ENCODE data around the gene BICC1.
"Not testable (repeated sequence)": the region's sequence is repeated elsewhere in the genome, so short reads cannot be mapped to it uniquely, and the experiment has no call there.

Gene BICC1

GRCh38 chr10:58857251-58857805 is 344.7 kb downstream of the BICC1 start:
- DNase-seq (ENCODE audit: low read depth in 2 of 2): no peak

- not testable (repeated sequence) for DNase-seq (ENCODE audit: low read depth in 2 of 2)
Measured at GRCh38 chr10:58858123-58858522, 345.5 kb downstream of the BICC1 start.

- no peak for DNase-seq (ENCODE audit: low read depth in 2 of 2)
Measured at GRCh38 chr10:58859526-58859925, 346.9 kb downstream of the BICC1 start.

GRCh38 chr10:58867683-58868082 is 355.0 kb downstream of the BICC1 start:
- DNase-seq (ENCODE audit: low read depth in 2 of 2): no peak

GRCh38 chr10:58868736-58869435 is 356.2 kb downstream of the BICC1 start:
- DNase-seq (ENCODE audit: low read depth in 2 of 2): no peak

- no peak for DNase-seq (ENCODE audit: low read depth in 2 of 2)
Measured at GRCh38 chr10:58870070-58870469, 357.4 kb downstream of the BICC1 start.

GRCh38 chr10:58873161-58873560 is 360.5 kb downstream of the BICC1 start:
- no peak for DNase-seq (ENCODE audit: low read depth in 2 of 2)

Measured in activated CD4-positive, alpha-beta T cell treated with anti-CD3 and anti-CD28 coated beads for 24 hours (primary cell).